Mammary epithelial cell (primary cell): ENCODE data around the gene DNAH3.

ENCODE experiments used
- CTCF ChIP-seq, 2 donors: IDR thresholded peaks in 1 of 2; conservative IDR thresholded peaks in 1 of 2; 2 replicates each; pipeline ENCODE4 v1.5.1; 2011 to 2012; ENCODE audit warnings: inconsistent platforms in 2 of 2, low read length in 2 of 2, mild to moderate bottlenecking in 2 of 2, control low read depth in 1 of 2, low read depth in 1 of 2; ENCODE audit not compliant: insufficient read depth in 1 of 2; ENCODE audit errors: extremely low read depth in 1 of 2
- EZH2 ChIP-seq: IDR thresholded peaks from 2 replicates; pipeline ENCODE4 v1.6.1; 2012; ENCODE audit warnings: low read length, inconsistent platforms, borderline replicate concordance

GRCh38 chr16:21038197-21038596 lies 112.4 kb downstream of the DNAH3 start:
- no peak for TF ChIP-seq CTCF (conservative IDR thresholded peaks at IDR 0.05 in 1 of 2, IDR thresholded peaks at IDR 0.05 in 1 of 2; ENCODE audit: extremely low read depth in 1 of 2, insufficient read depth in 1 of 2, low read depth in 1 of 2, low read length in 2 of 2)
- no peak for TF ChIP-seq EZH2
